HG03378 (cell line): ENCODE measurements around the gene HIVEP1.
"Not testable (repeated sequence)": the region's sequence is repeated elsewhere in the genome, so short reads cannot be mapped to it uniquely, and the experiment has no call there.

ENCODE experiments used
- ATAC-seq: cut with Tn5 transposase; IDR thresholded peaks from one replicate; pipeline ENCODE4 v1.9.1; 2021; ENCODE audit warnings: mild to moderate bottlenecking, moderate library complexity; ENCODE audit not compliant: unreplicated experiment

HIVEP1 gene

DNA sequence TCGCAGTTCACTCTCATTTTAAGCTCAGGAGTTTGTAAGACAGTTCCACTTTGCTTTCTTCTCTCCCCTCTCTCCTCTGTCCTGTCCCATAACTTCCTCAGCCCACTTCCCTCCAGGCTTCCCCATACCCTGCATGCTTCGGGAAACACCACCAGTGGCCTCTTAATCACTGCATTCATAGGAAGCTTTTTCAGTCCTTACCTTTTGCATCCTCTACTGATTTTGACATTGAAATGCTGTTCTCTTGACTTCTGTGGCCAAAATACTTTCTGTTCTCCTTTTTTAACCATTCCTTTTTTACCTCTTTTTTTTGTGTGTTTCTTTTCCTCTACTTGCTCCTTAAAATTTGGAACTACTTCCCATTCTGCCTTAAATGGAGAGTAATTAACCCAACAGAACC lies 69.7 kb downstream of the HIVEP1 start:
- no peak for ATAC-seq

DNA sequence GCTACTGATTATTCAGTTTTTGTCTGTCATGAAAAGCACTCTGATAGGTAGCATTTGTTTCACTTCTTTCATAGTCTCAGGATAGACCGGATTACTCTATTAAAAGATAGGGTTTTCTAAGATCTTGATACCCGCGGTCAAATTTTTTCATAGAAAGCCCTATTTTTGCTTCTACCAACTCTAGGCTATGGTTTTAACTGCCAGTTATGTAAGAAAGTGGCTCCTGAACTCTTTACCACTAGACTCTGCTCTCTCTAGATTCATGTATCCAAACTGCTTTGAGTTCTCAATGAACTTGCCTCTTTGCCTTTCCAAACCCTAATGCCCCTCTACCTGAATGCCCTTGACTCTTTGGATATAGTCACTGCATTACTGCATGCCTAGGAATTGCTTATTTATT lies 70.3 kb downstream of the HIVEP1 start:
- no peak for ATAC-seq

DNA sequence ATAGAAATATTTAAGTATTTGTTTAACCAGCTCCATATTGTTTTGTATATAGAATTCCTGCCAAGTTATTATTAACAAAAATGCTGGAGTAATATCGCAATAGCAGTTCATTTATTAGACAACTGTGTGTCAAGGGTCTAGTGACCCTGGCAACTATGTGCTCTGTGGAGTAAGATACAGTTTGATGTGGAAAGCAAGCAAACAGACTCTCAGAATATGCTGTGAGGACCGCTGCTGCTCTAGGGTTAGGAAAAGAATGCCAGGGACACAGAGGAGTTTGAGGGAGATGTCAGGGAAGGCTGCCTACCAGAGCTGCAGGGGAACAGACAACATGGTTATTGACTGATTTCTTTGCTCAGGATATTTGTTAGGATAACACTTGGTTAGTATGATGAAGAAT lies 71.2 kb downstream of the HIVEP1 start:
- no peak for ATAC-seq

DNA sequence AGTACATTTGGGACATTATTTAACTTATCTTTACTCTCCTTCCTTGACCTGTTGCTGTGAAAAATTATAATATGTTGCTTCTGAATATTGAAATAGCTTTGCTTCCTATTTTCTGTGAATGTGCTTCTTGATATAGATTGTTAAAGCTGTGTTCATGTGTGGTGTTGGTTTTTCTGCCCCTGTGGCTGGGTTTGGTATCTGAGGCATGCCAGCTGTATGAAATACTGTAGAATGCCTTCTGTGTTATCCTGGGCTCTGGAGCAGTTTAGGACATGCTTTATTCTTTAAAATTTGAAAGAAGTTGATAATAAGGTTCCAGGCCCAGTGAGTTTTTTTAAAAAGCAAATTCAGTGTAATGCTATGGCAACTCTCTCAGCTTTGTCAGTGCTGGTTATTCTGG lies 71.7 kb downstream of the HIVEP1 start:
- no peak for ATAC-seq

DNA sequence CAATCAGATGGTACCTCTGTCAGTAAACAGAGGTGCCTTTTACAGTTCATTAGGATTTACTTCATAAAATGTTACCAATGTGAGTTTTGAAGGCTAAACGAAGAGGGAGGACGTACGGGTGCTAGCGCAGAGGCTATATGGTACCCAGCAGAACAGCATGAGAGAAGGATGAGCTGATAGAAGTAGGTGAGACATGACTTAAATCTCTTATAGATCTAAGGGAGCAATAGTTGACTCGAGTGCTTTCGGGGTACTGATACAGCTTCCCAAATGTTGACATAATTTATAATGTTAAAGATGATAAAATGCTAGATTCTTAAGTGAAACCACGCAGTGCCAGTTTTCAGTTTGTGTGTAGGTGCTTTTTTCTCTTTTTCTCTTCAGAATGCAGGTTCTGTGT lies 72.6 kb downstream of the HIVEP1 start:
- ATAC-seq, result no peak

DNA sequence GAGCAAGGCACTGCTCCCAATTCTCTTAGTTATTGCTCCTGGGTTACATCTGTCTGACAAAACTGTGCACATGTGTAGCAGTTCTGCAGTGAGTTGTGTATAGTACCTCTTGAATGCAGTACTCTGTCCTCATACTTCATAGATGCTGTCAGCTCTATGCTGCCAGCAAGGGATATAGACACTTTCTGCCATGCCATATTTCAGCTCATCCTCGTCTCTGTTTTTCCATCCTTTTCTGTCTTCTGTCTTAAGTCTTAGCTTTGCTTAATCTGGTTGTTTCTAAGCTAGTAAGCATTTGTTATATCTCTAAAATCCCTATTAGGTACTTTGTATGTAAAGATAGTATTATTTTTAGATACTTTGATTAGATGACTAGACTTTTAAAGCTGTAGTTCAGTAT lies 76.4 kb downstream of the HIVEP1 start:
- no peak for ATAC-seq

DNA sequence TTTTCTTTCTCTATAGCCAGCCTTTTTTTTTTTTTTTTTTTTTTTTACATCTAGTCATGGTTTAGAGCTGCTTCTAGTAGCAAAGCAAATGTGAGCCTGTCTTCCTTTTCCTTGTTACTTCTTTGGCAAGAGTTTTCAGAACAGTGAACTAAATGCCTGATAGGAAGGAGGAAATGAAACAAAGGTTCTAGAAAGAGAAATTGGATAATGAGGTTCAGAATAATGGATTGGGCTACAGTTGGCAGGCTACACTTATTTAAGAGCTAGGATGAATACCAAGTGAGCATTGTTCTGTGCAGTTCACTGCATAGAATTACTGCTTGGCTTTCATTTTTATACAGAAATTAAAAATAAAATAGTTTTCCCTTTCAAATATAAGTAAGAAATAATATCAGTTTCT lies 78.6 kb downstream of the HIVEP1 start:
- ATAC-seq, result no peak

DNA sequence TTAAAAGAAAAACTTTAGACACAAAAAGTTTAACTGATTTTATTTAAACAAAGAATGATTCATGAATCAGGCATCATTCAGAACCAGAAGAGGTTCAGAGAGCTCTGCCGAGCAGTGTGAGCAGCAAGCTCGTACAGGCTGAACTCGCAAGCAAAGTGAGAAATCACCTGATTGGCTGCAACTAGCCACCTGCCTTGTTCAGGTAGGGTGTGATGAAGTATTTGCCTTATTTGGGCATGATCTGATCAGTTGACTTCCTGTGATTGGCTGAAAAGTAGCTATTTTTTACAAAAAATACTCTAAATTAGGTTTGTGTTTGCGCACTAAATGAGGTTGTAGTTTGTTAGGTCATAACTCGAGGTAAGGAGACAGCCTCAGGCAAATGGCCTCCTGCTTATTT lies 80.7 kb downstream of the HIVEP1 start:
- no peak for ATAC-seq

DNA sequence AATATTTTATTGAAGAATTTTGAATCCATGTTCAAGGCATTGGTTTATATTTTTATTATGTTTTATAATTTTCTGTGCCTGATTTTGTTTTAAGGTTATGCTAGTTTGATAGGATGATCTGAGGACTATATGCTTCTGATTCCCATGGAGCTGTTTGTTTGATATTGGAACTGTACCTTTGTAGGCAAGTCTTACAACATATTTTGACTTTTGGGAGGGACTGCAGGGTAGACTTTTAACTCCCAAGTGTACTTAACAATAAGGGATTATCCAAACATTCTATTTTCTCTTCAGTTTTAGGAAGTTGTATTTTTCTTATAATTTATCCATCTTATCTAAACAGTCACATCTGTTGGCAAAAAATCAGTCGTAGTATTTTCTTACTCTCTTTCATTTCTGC lies 82.6 kb downstream of the HIVEP1 start:
- no peak for ATAC-seq

DNA sequence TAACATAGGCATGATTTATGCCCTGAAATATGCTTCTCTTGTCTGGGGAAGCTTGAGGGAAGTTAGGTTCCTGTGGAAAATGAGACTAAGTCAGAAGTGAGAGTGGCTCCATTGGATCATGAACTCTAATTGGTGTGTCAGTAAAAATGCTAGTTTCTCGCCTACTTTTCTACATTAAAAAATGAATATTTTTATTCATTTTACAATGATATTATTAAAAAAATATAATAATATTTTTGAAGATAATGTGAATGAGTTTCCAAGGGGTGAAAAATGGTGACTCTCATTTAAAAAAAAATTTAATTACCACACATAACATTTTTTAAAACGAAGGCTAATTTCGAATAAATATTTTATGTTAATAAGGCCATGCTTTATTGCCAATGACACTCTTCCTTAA lies 84.2 kb downstream of the HIVEP1 start:
- ATAC-seq, result no peak

DNA sequence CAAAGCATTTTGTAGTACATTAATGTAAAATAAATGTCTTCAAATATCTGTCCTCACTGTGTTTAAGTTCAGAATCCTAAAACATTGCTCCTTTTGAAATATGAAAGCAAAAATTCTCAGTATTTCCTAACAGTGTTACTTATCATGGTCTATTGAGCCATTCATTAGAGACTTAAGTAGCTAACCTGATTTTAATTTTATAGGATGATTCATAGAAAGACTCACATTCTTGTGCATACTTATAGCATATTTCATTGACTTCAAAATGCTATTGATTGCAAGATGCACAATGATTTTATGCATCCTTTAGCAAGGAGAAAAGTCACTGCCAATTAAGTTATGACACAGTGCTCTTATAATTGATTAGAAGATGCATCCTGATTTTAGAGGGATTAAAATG lies 85.7 kb downstream of the HIVEP1 start:
- ATAC-seq, result no peak

DNA sequence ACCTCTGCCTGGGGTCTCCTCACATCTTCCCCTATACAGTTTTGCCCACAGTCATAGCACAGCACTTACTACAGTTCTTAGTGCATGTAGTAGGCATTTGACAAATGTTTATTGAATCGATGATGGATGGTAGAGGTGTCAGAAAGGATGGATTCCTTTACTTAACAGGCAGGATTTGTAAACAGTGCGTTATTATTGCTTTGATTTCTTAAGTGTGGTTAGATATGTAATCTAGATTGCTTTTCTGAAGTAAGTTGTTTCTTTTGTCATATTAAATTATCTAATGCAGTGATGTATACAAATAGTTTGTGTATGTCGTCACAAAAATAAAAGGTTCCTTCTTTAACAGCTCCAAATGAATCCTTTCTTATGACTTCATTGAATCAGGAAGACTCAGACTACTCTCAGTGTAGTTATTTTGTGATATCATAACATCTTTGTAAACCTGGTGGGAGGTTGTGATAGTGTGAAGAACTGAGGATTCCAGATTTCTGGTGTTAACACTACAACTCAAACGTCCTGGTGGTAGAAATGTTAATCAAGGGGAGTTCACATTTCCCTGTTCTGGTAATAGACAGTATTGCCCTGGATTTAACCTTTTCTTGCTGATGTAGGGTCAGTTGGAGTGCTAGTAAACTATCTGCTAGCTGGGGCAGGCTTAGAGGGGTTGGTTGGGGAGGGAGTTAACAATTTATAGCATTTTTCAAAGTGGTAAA lies 87.7 kb downstream of the HIVEP1 start:
- ATAC-seq, result no peak

DNA sequence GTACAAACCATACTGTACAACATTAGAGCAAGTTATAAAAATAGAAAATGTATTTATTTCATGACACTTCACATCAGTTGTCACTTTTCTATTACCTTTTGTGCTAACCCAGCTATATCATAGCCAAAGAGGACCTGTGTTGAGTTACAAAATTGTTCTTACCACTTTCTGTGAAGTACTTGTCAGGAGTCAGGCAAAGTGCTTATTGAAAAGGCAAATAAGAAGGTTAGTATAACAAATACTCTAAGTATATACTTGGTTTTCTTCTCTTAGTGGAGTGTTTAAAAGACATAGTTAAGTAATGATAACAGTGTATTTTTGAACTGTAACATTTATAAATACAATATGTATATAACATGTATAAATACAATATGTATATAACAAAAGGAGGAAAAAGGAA lies 88.9 kb downstream of the HIVEP1 start:
- ATAC-seq, result no peak

DNA sequence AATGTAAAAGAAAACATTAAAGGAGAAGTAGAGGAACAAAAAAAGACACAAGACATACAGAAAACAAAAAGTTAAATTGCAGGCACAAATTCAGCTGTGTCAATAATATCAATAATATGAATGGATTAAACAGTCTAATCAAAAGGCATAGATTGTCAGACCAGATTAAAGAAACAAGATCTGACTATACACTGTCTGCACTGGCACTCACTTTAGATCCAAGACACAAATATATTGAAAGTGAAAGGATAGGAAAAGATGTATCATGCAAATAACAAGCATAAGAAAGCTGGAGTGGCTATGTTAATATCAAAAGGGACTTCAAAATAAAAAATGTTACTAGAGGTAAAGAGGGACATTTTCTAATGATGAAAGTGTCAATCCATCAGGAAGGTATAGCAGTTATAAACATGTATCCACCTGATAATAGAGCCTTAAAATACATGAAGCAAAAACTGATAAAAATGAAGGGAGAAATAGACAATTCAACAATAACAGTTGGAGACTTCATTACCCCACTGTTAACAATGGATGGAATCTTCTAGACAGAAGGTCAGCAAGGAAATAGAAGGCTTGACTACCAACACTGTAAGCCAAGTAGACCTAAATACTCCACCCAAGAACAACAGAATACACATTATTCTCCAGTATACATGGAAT lies 89.7 kb downstream of the HIVEP1 start:
- no peak for ATAC-seq

DNA sequence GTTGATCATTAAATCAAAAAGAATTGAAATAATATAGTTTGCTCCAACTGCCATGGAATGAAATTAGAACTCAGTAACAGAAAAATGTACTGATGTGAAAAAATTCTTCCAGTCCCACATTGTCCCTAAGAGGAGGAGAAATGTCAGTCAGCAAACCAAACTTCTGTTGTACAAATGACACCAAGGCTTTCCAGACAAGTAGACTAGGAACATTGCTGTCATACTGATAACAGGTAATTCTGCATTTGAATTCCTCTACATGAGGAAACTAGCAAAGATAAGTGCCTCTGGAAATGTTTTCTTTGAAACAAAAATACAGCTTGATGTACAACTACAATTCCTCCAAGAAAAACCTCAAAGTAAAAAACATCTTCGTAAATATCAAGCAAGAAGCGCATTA lies 90.2 kb downstream of the HIVEP1 start:
- ATAC-seq, result no peak

DNA sequence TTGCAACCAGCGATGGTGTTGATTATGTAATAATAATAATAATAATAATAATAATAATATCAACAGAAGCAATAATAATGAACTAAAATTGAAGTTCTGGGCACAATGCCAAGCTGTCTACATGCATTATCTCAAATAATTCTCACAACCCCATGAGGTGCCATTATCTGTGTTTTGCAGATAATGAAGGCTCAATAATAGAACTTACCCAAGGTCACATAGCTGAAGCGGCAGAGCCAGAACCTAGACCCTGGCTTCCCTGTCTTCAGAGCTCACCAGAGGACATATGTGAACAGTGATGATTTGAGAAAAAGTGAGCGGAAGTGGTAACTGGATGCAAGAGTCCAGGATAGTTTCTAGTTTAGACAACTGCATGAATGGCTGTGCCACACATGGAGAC lies 91.0 kb downstream of the HIVEP1 start:
- no peak for ATAC-seq

DNA sequence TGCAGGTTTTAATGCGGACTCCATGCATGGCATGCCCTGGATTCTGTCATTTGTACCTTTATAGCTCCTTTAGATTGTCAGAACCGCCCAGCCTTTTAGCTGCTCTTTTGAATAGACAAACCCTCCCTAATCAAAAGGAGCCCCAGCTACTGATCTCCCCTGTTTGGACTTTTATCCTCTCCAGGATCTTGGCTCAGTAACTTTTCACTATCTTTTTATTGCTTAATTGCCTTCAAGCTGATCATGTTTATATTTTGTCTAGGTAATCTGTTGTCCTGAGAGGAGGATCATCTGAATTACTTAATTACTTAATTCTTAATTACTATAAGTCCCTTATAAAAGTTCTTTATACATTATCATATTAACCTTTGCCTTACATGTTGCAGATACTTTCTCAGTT lies 93.2 kb downstream of the HIVEP1 start:
- ATAC-seq, result no peak

DNA sequence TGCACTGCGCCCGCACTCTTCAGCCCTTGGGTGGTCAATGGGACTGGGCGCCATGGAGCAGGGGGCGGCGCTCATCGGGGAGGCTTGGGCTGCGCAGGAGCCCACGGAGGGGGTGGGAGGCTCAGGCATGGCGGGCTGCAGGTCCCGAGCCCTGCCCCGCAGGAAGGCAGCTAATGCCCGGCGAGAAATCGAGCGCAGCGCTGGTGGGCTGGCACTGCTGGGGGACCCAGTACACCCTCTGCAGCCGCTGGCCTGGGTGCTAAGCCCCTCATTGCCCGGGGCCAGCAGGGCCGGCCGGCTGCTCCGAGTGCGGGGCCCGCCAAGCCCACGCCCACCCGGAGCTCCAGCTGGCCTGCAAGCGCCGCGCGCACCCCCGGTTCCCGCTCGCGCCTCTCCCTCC lies 96.3 kb downstream of the HIVEP1 start:
- ATAC-seq, result not testable (repeated sequence)

DNA sequence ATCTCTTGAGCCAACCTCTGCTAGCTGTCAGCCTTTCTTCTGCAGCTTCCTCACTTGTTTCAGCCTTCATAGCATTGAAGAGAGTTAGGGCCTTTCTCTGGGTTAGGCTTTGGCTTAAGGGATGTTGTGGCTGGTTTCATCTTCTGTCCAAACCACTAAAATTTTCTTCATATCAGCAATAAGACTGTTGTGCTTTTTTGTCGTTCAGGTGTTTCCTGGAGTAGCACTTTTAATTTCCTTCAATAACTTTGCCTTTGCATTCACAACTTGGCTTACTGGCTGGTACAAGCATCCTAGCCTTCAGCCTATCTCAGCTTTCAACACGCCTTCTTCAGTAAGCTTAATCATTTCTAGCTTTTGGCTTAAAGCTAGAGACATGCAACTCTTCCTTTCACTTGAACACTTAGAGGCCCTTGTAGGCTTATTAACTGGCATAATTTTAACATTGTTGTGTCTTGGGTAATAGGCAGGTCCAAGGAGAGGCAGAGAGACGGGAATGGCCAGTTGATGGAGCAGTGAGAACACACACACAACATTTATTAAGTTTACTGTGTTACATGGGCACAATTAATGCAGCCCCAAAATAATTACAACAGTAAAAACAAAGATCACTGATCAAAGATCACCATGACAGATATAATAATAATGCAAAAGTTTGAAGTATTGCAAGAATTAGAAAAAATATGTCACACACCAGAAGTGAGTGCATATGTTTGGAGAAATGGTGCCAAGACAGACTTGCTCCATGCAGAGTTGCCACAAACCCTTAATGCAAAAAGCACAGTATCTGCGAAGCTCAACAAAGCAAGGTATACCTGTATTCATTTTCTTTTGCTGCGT lies 98.6 kb downstream of the HIVEP1 start:
- no peak for ATAC-seq

DNA sequence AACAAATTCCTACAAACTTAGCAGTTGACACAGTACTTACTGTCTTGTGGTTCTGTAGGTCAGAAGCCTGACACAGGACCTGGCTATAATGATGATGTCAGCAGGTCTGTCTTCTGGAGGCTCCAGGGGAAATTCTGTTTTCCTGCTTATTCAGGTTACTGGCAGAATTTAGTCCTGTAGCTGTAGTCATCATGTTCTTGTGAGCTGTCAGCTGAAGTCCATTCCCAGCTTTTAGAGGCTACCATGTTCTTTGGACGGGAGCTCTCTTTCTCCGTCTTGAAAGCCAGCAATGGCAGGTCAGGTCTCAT lies 99.2 kb downstream of the HIVEP1 start:
- no peak for ATAC-seq

DNA sequence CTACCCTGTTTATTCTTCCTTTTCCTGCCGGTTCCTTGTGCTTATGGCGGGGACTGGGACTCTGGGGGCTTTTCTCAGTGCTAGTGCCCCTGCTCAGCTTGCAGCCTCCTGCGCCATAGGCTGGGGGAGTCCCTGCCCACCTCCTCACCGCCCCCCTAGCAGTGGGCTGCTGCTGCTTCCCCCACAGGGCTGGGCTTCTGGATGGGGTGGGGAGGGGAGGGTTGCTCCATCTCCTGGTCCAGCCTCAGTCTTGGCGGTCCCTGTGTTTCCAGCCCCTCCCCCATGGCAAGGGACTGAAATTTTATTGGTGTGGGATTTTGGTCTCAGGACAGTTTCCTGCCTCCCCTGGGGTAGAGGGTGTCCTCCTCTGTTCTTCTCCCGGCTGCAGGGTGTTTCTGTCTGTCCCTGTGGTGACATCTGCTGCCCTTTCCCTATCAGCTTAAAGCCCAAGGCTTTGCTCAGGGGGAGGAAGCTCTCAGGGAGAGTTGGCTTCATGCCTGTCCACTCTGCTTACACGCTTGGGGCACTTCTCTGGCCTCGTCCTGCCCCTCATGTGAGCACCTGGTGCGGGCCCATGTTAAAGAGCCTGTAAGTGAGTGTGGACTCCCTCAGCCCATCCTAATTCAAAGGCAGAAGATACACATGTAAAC lies 100.6 kb downstream of the HIVEP1 start:
- ATAC-seq, result no peak

DNA sequence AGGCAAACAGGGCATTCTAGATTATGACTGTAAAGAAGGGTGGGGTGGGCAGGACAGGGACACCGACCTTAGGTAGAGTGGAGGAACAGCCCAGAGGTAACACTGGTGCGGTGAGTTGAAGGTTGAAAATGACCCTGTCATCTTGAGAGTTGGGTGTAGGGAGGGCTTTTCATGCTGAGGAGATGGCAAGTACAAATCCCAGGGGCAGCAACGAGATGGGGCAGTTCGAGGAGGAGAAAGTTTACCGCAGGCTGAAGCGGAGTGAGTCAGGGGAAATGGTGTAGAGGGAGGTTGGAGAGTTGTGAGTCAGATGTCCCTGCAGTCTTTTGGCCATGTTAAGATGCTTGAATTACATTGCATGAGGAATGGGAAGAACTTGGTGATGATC lies 101.1 kb downstream of the HIVEP1 start:
- no peak for ATAC-seq
